T47D (cell line): Measurements from ENCODE around the gene PRAC1.

Experiments
- DNase-seq, 2 experiments: peaks; one replicate each; pipeline versions ENCODE4 v3.0.0 to v3.0.0-alpha.2; 2011 to 2012; ENCODE audit warnings: low read depth in 1 of 2, low spot score in 1 of 2
- JUND ChIP-seq: IDR thresholded peaks from 2 replicates; pipeline ENCODE4 v1.6.1; 2012; ENCODE audit warnings: low read depth
- in situ Hi-C: cut with HindIII; loops from 2 replicates; pipeline ENCODE4 v1.10.0; 2016; ENCODE audit warnings: low sequenced_read_pairs, low pct_unique_long_range_greater_than_20kb

Gene PRAC1

GRCh38 chr17:48693178-48693577 is 29.1 kb downstream of the PRAC1 start:
- in situ Hi-C loops: no loop called here
- no peak for DNase-seq
- no peak for TF ChIP-seq JUND

- no peak for DNase-seq
- in situ Hi-C loops: no loop called here
- no peak for TF ChIP-seq JUND
Measured at GRCh38 chr17:48692049-48692448, 30.3 kb downstream of the PRAC1 start.

GRCh38 chr17:48690655-48691054 is 31.7 kb downstream of the PRAC1 start:
- no peak for TF ChIP-seq JUND
- in situ Hi-C loops: no loop called here
- no peak for DNase-seq

GRCh38 chr17:48681609-48682008 is 40.7 kb downstream of the PRAC1 start:
- in situ Hi-C loops: no loop called here
- TF ChIP-seq JUND: no peak
- DNase-seq: no peak

GRCh38 chr17:48679385-48680096 is 42.8 kb downstream of the PRAC1 start:
- no peak for DNase-seq
- in situ Hi-C loops: no loop called here
- TF ChIP-seq JUND: no peak

DNA sequence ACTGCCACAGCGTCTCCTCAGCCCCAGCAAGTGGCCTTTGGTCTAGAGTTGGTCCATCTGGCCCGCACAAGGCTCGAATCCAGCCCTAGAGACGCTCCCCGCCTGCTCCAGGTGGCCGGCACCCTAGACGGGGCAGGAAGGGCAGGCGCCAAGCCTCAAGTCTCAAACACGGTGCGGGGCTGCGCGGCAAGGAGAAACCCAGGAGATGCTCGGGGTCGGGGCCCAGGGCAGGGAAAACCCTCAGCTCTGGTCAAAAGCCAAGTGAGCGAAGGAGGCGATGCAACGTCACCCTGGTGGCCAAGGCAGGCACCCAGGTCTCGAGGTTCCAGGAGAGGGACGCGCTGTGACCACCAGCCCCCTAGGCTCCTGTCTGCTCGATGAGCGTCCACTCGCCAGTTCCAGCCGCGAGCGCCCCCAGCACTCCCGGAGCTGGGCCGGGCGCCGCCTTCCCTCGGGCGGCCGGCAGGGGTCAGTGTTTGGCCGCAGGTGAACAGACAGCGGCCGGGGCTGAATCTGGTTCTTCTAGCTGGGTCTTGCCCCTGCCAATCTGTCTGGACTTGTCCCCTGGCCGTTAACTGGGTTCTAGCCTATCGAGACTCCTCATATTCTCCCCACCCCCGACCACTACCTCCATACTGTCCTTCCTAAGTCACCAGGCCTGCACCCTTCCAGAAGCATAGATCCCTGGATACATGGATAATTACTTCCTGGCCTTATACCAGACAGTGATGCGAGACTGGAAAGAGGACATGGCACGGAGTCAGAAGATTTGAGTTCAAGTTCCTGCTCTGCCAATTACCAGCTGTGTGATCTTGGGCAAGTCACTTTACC is 44.0 kb downstream of the PRAC1 start:
- no peak for TF ChIP-seq JUND
- in situ Hi-C loops: no loop called here
- peak; percentile 62 to 78 for DNase-seq

GRCh38 chr17:48676963-48677558 is 45.3 kb downstream of the PRAC1 start:
- no peak for TF ChIP-seq JUND
- no peak for DNase-seq
- in situ Hi-C loops: no loop called here

- in situ Hi-C loops: no loop called here
- no peak for DNase-seq
- no peak for TF ChIP-seq JUND
Measured at GRCh38 chr17:48672340-48672739, 50.0 kb downstream of the PRAC1 start.
